ENCODE measurements around the gene ANKMY1. TPM values are rescaled to one million over a fixed set of nuclear protein-coding genes. Genes with fewer than 3 reads are reported as not detected.

The ANKMY1 gene
- total and polyA plus RNA-seq, 8 donors: 3.1 to 79.4 (median 9.7) TPM

DNA sequence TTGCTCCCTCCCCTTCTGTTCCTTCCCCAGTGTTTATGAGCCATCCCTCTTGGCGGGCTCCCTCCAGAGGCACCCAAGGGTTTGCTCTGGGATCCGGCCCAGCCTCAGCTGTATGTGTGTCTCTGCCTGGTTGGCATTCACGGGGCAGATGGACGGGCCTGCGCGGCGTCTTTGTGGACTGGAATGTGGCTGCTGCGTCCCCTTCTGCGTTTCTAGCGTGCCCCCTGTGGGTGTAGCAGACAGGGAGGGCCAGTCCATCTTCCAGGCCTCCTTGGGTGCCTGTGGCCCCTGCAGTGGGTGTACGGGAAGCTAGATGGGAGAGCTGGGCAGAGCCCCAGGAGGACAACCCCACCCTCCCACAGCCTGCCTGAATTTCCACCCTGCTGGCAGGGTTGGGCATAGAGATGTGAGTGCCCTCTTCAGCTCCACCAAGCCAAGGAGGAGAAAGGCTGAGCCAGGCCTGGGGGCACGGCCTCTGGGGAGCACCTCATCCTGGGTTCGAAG is 106.6 kb downstream of the ANKMY1 start:
- Histone ChIP-seq H3K27me3 (peaks cover 0 to 63% (median 49%) of the 10 kb centered on the region in 3 donors), H3K4me3 (no peak overlapping the region), H3K9me3 (no peaks in the 10 kb centered on the region), H3K36me3 (peaks cover 0 to 5% (median 1%) of the 10 kb centered on the region in 4 donors), H3K4me1 (peaks cover 27 to 55% (median 49%) of the 10 kb centered on the region in 4 donors), H3K27ac (no peak overlapping the region)
- TF ChIP-seq POLR2A (IDR thresholded peaks at IDR 0.05) (no peak), POLR2AphosphoS5 (IDR thresholded peaks at IDR 0.05) (no peak), CTCF (IDR thresholded peaks at IDR 0.05) (no peak), EP300 (IDR thresholded peaks at IDR 0.05) (no peak)
- intact Hi-C loops (cut with DNase I; ENCODE audit: low total_unique reads): no loop called here
- WGBS, 5 donors: 77 to 91% (median 82%) methylated on average over 3 to 13 of the region's 13 CpGs
- no peak for DNase-seq

GRCh38 chr2:240450532-240451107 is 107.2 kb downstream of the ANKMY1 start:
- Histone ChIP-seq H3K9me3 (no peaks in the 10 kb centered on the region), H3K27me3 (peaks cover 0 to 58% (median 44%) of the 10 kb centered on the region in 3 donors), H3K27ac (no peak overlapping the region), H3K4me3 (no peak overlapping the region), H3K36me3 (peaks cover 0 to 10% (median 3%) of the 10 kb centered on the region in 4 donors), H3K4me1 (peaks cover 21 to 50% (median 44%) of the 10 kb centered on the region in 4 donors)
- intact Hi-C loops (cut with DNase I; ENCODE audit: low total_unique reads): no loop called here
- WGBS, 5 donors: 66 to 82% (median 71%) methylated on average over 15 to 16 of the region's 16 CpGs
- TF ChIP-seq POLR2AphosphoS5 (IDR thresholded peaks at IDR 0.05): no peak
- no peak for TF ChIP-seq POLR2A (IDR thresholded peaks at IDR 0.05)
- no peak for TF ChIP-seq EP300 (IDR thresholded peaks at IDR 0.05)
- no peak for TF ChIP-seq CTCF (IDR thresholded peaks at IDR 0.05)
- no peak for DNase-seq

GRCh38 chr2:240449764-240450531 is 107.8 kb downstream of the ANKMY1 start:
- Histone ChIP-seq H3K4me1 (peaks cover 19 to 43% (median 38%) of the 10 kb centered on the region in 4 donors), H3K36me3 (peaks cover 0 to 15% (median 3%) of the 10 kb centered on the region in 4 donors), H3K9me3 (no peaks in the 10 kb centered on the region), H3K27ac (no peak overlapping the region), H3K4me3 (no peak overlapping the region), H3K27me3 (peaks cover 0 to 51% (median 37%) of the 10 kb centered on the region in 3 donors)
- no peak for TF ChIP-seq POLR2A (IDR thresholded peaks at IDR 0.05)
- TF ChIP-seq EP300 (IDR thresholded peaks at IDR 0.05): no peak
- no peak for TF ChIP-seq CTCF (IDR thresholded peaks at IDR 0.05)
- no peak for TF ChIP-seq POLR2AphosphoS5 (IDR thresholded peaks at IDR 0.05)
- 69 to 78% (median 77%) methylated on average over 19 to 22 of the region's 22 CpGs for WGBS, 5 donors
- DNase-seq: no peak
- intact Hi-C loops (cut with DNase I; ENCODE audit: low total_unique reads): no loop called here

DNA sequence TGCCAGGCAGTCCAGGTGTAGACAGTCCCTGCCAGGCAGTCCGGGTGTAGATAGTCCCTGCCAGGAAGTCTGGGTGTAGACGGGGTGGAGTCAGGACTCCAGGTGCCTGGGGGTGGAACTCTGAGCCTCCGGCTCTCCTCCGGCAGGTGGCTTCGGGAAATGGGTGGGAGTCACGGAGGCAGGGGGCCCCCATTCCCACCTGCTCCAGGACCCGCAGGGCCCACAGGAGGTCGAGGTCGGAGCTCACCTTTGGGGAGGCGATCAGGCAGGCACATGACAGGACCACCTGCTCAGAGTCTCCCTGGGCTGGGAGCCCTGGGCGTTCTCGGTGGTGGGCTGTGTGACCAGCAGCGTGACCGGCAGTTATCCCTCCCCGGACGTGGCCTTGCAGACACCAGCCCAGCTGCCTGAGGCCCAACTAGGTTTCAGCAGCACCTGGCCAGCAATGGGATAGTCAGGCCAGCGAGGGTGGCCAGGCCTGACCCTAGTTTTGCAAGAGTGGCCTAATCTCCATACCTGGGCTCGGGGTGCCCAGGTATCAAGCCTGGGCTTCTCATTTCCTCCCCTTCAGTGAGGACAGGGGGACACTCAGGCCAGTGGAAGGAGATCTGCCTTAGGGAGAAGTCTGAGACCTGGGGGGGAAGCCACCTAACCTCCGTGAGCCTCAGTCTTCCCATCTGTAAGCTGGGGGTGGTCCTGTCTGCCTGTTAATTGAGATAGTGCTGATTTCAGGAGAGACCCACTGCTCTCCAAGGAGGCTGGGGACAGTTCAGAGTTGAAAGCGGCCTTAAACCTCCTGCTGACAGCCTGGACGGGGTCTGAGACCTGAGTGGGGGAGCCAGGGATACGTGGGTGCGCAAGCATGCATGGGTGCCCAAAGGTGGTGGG is 109.2 kb downstream of the ANKMY1 start:
- Histone ChIP-seq H3K9me3 (no peaks in the 10 kb centered on the region), H3K36me3 (peaks cover 0 to 19% (median 7%) of the 10 kb centered on the region in 4 donors), H3K4me1 (peaks cover 14 to 36% (median 32%) of the 10 kb centered on the region in 4 donors), H3K27me3 (peaks cover 0 to 38% (median 25%) of the 10 kb centered on the region in 3 donors), H3K27ac (no peak overlapping the region), H3K4me3 (no peak overlapping the region)
- 80 to 95% (median 81%) methylated on average over 8 to 23 of the region's 23 CpGs for WGBS, 5 donors
- no peak for DNase-seq
- intact Hi-C loops (cut with DNase I; ENCODE audit: low total_unique reads): no loop called here
- no peak for TF ChIP-seq POLR2AphosphoS5 (IDR thresholded peaks at IDR 0.05)

All from stomach (tissue), 9 donors.